Fibroblast of lung (primary cell): ENCODE results near the gene ATG12. TPM values are rescaled to one million over a fixed set of nuclear protein-coding genes. Genes with fewer than 3 reads are reported as not detected.
"Not testable (repeated sequence)": the region's sequence is repeated elsewhere in the genome, so short reads cannot be mapped to it uniquely, and the experiment has no call there.

Source experiments
- DNase-seq, 2 donors: peaks; one replicate each; pipeline versions ENCODE4 v3.0.0 to v3.0.0-alpha.2; 2010; ENCODE audit warnings: low read depth in 2 of 2
- H2AFZ ChIP-seq: 2 replicates; pipeline ENCODE4 v1.5.1; 2012; ENCODE audit warnings: low read length, control low read depth, inconsistent platforms
- H3K27ac ChIP-seq: 2 replicates; pipeline ENCODE4 v1.5.1; 2011; ENCODE audit warnings: low read length, control low read depth; ENCODE audit not compliant: insufficient read depth
- H3K27me3 ChIP-seq: 2 replicates; pipeline ENCODE4 v1.5.1; 2011; ENCODE audit warnings: mild to moderate bottlenecking, low read length; ENCODE audit not compliant: control insufficient read depth, insufficient read depth
- H3K36me3 ChIP-seq: 2 replicates; pipeline ENCODE4 v1.5.1; 2011; ENCODE audit warnings: low read length; ENCODE audit not compliant: control insufficient read depth, insufficient read depth
- H3K4me1 ChIP-seq: 2 replicates; pipeline ENCODE4 v1.5.1; 2011; ENCODE audit warnings: low read length; ENCODE audit not compliant: control insufficient read depth, insufficient read depth; ENCODE audit errors: extremely low read depth
- H3K4me2 ChIP-seq: 2 replicates; pipeline ENCODE4 v1.5.1; 2011; ENCODE audit warnings: low read length, control low read depth; ENCODE audit not compliant: insufficient read depth; ENCODE audit errors: extremely low read depth
- H3K4me3 ChIP-seq, 4 experiments: fragments of 200-600 bp in 1 of 4; sonication (generic) in 1 of 4; replicated peaks in 1 of 4; 2 replicates each; pipeline ENCODE4 v1.5.1; 2011 to 2016; ENCODE audit warnings: low read length in 4 of 4, low read depth in 3 of 4, mild to moderate bottlenecking in 3 of 4, control low read depth in 2 of 4, inconsistent platforms in 1 of 4, mixed read lengths in 1 of 4; ENCODE audit not compliant: insufficient read depth in 1 of 4; ENCODE audit errors: control extremely low read depth in 1 of 4
- H3K79me2 ChIP-seq: 2 replicates; pipeline ENCODE4 v1.5.1; 2012; ENCODE audit warnings: mild to moderate bottlenecking, low read length, inconsistent platforms; ENCODE audit not compliant: control insufficient read depth, insufficient read depth
- H3K9ac ChIP-seq: 2 replicates; pipeline ENCODE4 v1.5.1; 2011; ENCODE audit warnings: mild to moderate bottlenecking, low read length, control low read depth; ENCODE audit not compliant: insufficient read depth
- H3K9me3 ChIP-seq: 2 replicates; pipeline ENCODE4 v1.5.1; 2012; ENCODE audit warnings: low read depth, low read length; ENCODE audit not compliant: control insufficient read depth, insufficient read depth
- H4K20me1 ChIP-seq: 2 replicates; pipeline ENCODE4 v1.5.1; 2011; ENCODE audit warnings: low read length; ENCODE audit not compliant: control insufficient read depth, insufficient read depth; ENCODE audit errors: extremely low read depth
- EZH2 ChIP-seq: IDR thresholded peaks from 2 replicates; pipeline ENCODE4 v1.5.1; 2012; ENCODE audit warnings: low read length, control low read depth, mild to moderate bottlenecking; ENCODE audit errors: missing control alignments
- polyA plus RNA-seq, 2 donors: library from polyadenylated mRNA; depleted of rRNA in 1 of 2; stranded (reverse) in 1 of 2; unstranded in 1 of 2; fragments of >200 nt; gene quantifications; 2 replicates each; pipeline ENCODE4 v1.2.1, GENCODE V29; 2011 to 2012; ENCODE audit warnings: missing spikeins in 1 of 2
- total RNA-seq: library from RNA; depleted of rRNA; stranded (reverse); fragments of >200 nt; gene quantifications from 2 replicates; pipeline ENCODE4 v1.2.1, GENCODE V29; 2014
- TF ChIP-seq, protein P1 (sequence below), 2 donors: IDR thresholded peaks in 1 of 2; conservative IDR thresholded peaks in 1 of 2; 1 replicate in 1 of 2; 2 replicates in 1 of 2; pipeline ENCODE4 v1.5.1; 2011 to 2012; ENCODE audit warnings: low read length in 2 of 2, control low read depth in 1 of 2, inconsistent platforms in 1 of 2, low read depth in 1 of 2, mild to moderate bottlenecking in 1 of 2

The ATG12 gene
- total and polyA plus RNA-seq, 2 donors (not counting 1 experiment from before 2014, with no cell fraction given): 38.8 to 117 TPM

DNA sequence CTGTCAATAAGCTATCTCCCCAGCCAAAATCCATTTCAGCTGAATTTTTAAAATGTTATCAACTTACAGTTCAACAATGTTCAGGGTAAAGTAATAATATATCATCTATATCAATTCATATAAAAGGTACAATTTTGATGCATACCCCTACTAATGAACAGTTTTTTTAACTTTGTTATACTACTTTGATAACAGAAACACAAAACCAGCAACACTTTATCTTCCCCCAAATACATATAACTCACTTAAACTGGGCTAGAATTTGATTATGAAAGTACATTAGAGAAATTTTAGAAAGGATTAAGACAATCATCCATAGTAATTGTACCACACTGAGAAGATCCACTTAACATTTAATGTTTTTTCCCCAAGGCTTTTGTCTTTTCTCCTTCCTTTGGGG is 30.0 kb downstream of the ATG12 start:
- no peaks in the 10 kb centered on the region for H3K36me3 ChIP-seq
- no peak overlapping the region for H3K4me2 ChIP-seq
- H3K9ac ChIP-seq: no peak overlapping the region
- H3K27ac ChIP-seq: no peak overlapping the region
- DNase-seq: no peak
- no peaks in the 10 kb centered on the region for H4K20me1 ChIP-seq
- H2AFZ ChIP-seq: no peak overlapping the region
- H3K4me1 ChIP-seq: no peaks in the 10 kb centered on the region
- TF ChIP-seq, protein P1, sequence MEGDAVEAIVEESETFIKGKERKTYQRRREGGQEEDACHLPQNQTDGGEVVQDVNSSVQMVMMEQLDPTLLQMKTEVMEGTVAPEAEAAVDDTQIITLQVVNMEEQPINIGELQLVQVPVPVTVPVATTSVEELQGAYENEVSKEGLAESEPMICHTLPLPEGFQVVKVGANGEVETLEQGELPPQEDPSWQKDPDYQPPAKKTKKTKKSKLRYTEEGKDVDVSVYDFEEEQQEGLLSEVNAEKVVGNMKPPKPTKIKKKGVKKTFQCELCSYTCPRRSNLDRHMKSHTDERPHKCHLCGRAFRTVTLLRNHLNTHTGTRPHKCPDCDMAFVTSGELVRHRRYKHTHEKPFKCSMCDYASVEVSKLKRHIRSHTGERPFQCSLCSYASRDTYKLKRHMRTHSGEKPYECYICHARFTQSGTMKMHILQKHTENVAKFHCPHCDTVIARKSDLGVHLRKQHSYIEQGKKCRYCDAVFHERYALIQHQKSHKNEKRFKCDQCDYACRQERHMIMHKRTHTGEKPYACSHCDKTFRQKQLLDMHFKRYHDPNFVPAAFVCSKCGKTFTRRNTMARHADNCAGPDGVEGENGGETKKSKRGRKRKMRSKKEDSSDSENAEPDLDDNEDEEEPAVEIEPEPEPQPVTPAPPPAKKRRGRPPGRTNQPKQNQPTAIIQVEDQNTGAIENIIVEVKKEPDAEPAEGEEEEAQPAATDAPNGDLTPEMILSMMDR (conservative IDR thresholded peaks at IDR 0.05 in 1 of 2, IDR thresholded peaks at IDR 0.05 in 1 of 2; ENCODE audit: low read depth in 1 of 2, low read length in 2 of 2): no peak
- TF ChIP-seq EZH2: no peak
- no peak overlapping the region for H3K4me3 ChIP-seq
- H3K9me3 ChIP-seq: no peaks in the 10 kb centered on the region
- H3K79me2 ChIP-seq: no peaks in the 10 kb centered on the region
- peaks cover 5% of the 10 kb centered on the region for H3K27me3 ChIP-seq

DNA sequence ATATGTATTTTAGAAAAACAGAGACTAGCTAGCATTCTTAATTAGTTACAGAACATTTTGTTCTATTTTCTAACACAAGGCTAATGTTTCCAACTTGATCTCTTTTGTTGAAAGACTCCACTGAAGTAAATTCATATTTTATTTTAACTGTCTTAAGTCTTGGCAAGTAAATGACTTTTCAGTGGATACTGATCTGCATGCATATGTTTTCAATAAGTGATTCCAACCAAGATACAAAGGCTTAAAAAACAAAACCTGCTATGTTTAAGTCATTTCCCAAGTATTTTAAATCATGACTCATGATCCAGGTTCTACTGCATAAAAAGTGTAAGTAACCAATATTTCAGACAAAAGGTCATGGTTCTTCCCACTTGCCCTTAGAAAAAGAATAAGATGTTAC is 30.6 kb downstream of the ATG12 start:
- Histone ChIP-seq H3K27me3 (peaks cover 5% of the 10 kb centered on the region), H3K9me3 (no peaks in the 10 kb centered on the region), H2AFZ (no peak overlapping the region), H3K36me3 (no peaks in the 10 kb centered on the region), H3K4me2 (no peak overlapping the region), H3K4me3 (no peak overlapping the region), H3K79me2 (no peaks in the 10 kb centered on the region), H3K4me1 (no peaks in the 10 kb centered on the region), H4K20me1 (no peaks in the 10 kb centered on the region), H3K27ac (no peak overlapping the region), H3K9ac (no peak overlapping the region)
- peak; percentile 51 to 75 for DNase-seq
- TF ChIP-seq EZH2: no peak
- TF ChIP-seq, protein P1 (conservative IDR thresholded peaks at IDR 0.05 in 1 of 2, IDR thresholded peaks at IDR 0.05 in 1 of 2; ENCODE audit: low read depth in 1 of 2, low read length in 2 of 2): no peak

DNA sequence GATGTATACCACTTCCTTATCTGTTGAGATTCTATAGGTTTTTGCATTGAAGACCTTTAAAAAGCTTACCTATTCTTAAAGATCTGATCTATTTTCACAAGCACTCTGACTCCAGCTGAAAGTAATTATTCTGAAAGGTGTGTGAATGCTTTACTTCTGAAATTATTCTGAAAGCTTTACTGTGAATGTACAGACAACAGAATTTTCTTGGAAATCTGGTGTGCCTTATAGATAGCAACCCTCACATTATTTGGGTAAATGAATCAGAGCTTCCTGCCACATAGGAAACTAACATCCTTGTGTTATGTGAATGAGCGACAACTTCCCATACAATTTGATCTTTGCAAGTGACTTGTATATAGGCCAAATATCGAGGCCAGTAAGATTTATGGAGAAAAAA is 31.4 kb downstream of the ATG12 start:
- H3K4me3 ChIP-seq: no peak overlapping the region
- H2AFZ ChIP-seq: no peak overlapping the region
- no peak overlapping the region for H3K4me2 ChIP-seq
- no peaks in the 10 kb centered on the region for H3K36me3 ChIP-seq
- TF ChIP-seq, protein P1 (conservative IDR thresholded peaks at IDR 0.05 in 1 of 2, IDR thresholded peaks at IDR 0.05 in 1 of 2; ENCODE audit: low read depth in 1 of 2, low read length in 2 of 2): no peak
- TF ChIP-seq EZH2: no peak
- peaks cover 3% of the 10 kb centered on the region for H3K27me3 ChIP-seq
- H3K9me3 ChIP-seq: no peaks in the 10 kb centered on the region
- H3K27ac ChIP-seq: no peak overlapping the region
- H3K9ac ChIP-seq: no peak overlapping the region
- no peaks in the 10 kb centered on the region for H4K20me1 ChIP-seq
- H3K79me2 ChIP-seq: no peaks in the 10 kb centered on the region
- no peaks in the 10 kb centered on the region for H3K4me1 ChIP-seq
- DNase-seq: no peak

DNA sequence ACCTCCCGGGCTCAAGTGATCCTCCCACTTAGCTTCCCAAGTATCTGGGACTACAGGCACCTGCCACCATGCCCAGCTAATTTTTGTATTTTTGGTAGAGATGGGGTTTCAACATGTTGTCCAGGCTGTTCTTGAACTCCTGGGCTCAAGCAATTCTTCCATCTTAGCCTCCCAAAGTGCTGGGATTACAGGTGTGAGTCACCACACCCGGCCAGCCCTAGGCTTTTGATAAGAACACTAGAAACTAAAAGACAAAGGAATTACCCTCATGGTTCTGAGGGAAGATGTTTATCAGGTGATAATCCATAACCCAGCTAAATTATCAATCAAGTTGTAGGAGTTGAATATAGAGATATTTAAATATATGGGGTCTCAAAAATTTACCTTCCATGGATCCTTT is 33.3 kb downstream of the ATG12 start:
- H3K9me3 ChIP-seq, H3K27me3 ChIP-seq, H2AFZ ChIP-seq, H3K79me2 ChIP-seq, DNase-seq, H3K4me3 ChIP-seq, H3K4me1 ChIP-seq, H3K9ac ChIP-seq, H3K4me2 ChIP-seq, H3K36me3 ChIP-seq, H4K20me1 ChIP-seq, H3K27ac ChIP-seq: not testable (repeated sequence)
